Thyroid gland (tissue), 4 donors: Measurements from ENCODE around the gene DYNC1H1. TPM values are rescaled to one million over a fixed set of nuclear protein-coding genes. Genes with fewer than 3 reads are reported as not detected.

ENCODE experiments used
- DNase-seq, 2 donors: peaks; one replicate each; pipeline ENCODE4 v3.0.0-alpha.2; 2019
- H3K27ac ChIP-seq, 3 donors: fragments of 200-600 bp; sonication (generic); 1 replicate in 2 of 3; 2 replicates in 1 of 3; pipeline ENCODE4 v1.5.1; 2016 to 2019; ENCODE audit warnings: mild to moderate bottlenecking in 1 of 3, moderate library complexity in 1 of 3
- H3K27me3 ChIP-seq: fragments of 200-600 bp; sonication (generic); one replicate; pipeline ENCODE4 v1.5.1; 2019
- H3K36me3 ChIP-seq, 2 donors: fragments of 200-600 bp; sonication (generic); one replicate each; pipeline ENCODE4 v1.5.1; 2016 to 2019
- H3K4me1 ChIP-seq, 2 donors: fragments of 200-600 bp; sonication (generic); one replicate each; pipeline ENCODE4 v1.5.1; 2017 to 2019
- H3K4me3 ChIP-seq, 3 donors: fragments of 200-600 bp; sonication (generic); replicated peaks in 1 of 3; 1 replicate in 2 of 3; 2 replicates in 1 of 3; pipeline ENCODE4 v1.5.1; 2016; ENCODE audit warnings: mild to moderate bottlenecking in 1 of 3
- H3K9me3 ChIP-seq: fragments of 200-600 bp; sonication (generic); one replicate; pipeline ENCODE4 v1.5.1; 2017
- POLR2A ChIP-seq, 2 donors: fragments of 450-650 bp; IDR thresholded peaks; one replicate each; pipeline ENCODE4 v1.6.1; 2017; ENCODE audit warnings: antibody characterized with exemption in 2 of 2, mild to moderate bottlenecking in 2 of 2, moderate library complexity in 1 of 2
- WGBS, 2 donors: methylation state at CpG; one replicate each; pipeline ENCODE4 v1.1.5; 2017; 5-methylcytosine and 5-hydroxymethylcytosine counted together
- intact Hi-C: fragments of 100-400 bp; cut with DNase I; formaldehyde crosslinking; loops from one replicate; pipeline ENCODE4 v1.15.1; 2023
- total RNA-seq, 4 donors: library from RNA; depleted of rRNA; stranded (reverse); fragments of >200 nt; gene quantifications; one replicate each; pipeline ENCODE4 v1.2.3, GENCODE V29; 2016
- TF ChIP-seq, protein P1 (sequence below), 6 experiments: fragments of 200-600 bp in 3 of 6; fragments of 450-650 bp in 3 of 6; sonication (generic) in 3 of 6; IDR thresholded peaks; one replicate each; pipeline ENCODE4 v1.5.1; 2016 to 2019; ENCODE audit warnings: antibody characterized with exemption in 6 of 6, mild to moderate bottlenecking in 2 of 6, inconsistent platforms in 1 of 6, moderate library complexity in 1 of 6

Gene DYNC1H1
- total RNA-seq, 4 donors from 2014 or later: 464 to 818 (median 553) TPM

DNA sequence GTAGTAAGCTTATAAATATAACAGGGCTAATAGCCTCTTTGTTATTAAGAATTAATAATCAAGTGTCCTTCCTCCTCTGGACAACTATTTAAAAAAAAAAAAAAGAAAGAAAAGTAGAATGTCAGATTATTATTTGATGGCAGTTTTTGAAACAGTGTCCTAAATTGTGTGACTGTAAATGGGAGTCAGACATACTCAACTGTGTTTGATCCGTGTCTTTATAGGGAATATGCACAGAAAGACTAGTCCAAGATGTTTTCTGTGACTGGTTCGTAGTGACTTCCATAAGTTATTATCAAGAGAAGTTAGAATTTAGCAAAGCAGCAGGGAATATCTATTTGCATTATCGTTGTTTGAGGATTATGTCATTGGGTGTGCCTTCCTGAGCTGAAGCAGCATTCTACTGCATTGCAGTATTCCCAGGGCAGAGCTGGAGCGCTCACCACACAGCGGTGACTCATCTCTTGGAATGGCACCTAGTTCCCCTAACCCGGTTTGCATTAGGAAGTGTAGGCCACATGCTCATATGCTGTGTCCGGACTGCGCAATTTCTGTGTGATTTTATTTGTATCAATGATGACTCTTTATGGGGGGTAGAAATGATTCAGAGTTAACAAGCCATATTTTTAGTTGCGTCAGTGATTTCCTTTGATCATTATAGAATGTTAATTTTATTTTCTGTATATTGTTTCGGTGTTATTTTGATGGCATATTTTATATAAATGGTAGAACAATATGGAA, 7.9 kb downstream of the DYNC1H1 start:
- Histone ChIP-seq H3K27ac (peak overlapping the region; percentile 28 to 54 (median 31)), H3K4me3 (no peak overlapping the region)
- 65 to 69% methylated on average over 10 of the region's 10 CpGs for WGBS, 2 donors

DNA sequence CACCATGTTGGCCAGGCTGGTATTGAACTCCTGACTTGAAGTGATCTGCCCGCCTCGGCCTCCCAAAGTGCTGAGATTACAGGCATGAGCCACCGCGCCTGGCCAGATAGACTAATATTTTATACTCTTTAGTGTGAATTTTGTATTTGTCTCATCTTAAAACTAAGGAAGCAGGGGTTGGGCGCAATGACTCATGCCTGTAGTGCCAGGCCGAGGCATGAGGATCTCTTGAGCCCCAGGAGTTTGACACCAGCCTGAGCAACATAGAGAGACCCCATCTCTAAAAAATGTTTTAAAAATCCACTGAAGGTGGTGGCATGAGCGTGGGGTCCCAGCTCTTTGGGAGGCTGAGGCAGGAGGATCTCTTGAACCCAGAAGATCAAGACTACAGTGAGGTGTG, 9.0 kb downstream of the DYNC1H1 start:
- Histone ChIP-seq H3K27me3 (no peaks in the 10 kb centered on the region), H3K4me3 (no peak overlapping the region), H3K4me1 (peaks cover 7 to 36% of the 10 kb centered on the region in 2 donors), H3K36me3 (peaks cover 0 to 6% of the 10 kb centered on the region in 2 donors), H3K27ac (peak overlapping the region in 1 of 3 donors; percentile 54), H3K9me3 (no peaks in the 10 kb centered on the region)
- intact Hi-C loops: no loop called here
- 91% methylated on average over 7 of the region's 7 CpGs for WGBS, 2 donors
- no peak for DNase-seq
- TF ChIP-seq, protein P1, sequence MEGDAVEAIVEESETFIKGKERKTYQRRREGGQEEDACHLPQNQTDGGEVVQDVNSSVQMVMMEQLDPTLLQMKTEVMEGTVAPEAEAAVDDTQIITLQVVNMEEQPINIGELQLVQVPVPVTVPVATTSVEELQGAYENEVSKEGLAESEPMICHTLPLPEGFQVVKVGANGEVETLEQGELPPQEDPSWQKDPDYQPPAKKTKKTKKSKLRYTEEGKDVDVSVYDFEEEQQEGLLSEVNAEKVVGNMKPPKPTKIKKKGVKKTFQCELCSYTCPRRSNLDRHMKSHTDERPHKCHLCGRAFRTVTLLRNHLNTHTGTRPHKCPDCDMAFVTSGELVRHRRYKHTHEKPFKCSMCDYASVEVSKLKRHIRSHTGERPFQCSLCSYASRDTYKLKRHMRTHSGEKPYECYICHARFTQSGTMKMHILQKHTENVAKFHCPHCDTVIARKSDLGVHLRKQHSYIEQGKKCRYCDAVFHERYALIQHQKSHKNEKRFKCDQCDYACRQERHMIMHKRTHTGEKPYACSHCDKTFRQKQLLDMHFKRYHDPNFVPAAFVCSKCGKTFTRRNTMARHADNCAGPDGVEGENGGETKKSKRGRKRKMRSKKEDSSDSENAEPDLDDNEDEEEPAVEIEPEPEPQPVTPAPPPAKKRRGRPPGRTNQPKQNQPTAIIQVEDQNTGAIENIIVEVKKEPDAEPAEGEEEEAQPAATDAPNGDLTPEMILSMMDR (IDR thresholded peaks at IDR 0.05): no peak
- no peak for TF ChIP-seq POLR2A (IDR thresholded peaks at IDR 0.05)

More for the DNA sequence above, 7.9 kb downstream of the DYNC1H1 start:
- TF ChIP-seq, protein P1 (IDR thresholded peaks at IDR 0.05): no peak
- TF ChIP-seq POLR2A (IDR thresholded peaks at IDR 0.05): peak in 1 of 2 donors; percentile 27
- intact Hi-C loops: no loop called here
- H3K4me1 ChIP-seq: peaks cover 7 to 46% of the 10 kb centered on the region in 2 donors
- H3K27me3 ChIP-seq: no peaks in the 10 kb centered on the region
- peak; percentile 46 to 49 for DNase-seq
- peaks cover 0 to 6% of the 10 kb centered on the region in 2 donors for H3K36me3 ChIP-seq
- H3K9me3 ChIP-seq: no peaks in the 10 kb centered on the region

DNA sequence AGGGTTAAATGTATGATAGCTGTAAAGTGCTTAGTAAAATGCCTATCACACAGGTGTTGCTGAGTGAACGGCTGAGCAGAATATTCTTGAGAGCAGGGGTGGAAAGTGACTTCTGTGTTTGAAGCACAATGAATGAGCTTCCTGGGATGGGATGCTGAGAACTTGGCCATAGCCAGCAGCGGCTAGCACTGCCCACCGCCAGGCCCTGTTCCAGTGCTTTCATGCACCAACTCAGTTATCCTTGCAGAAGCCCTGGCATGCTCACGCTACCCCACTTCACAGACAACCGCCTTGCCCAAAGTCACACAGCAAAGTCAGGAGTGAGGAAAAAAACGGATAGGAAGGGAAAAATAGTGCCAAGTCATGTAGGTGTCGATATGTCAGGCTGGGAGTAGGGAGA, 10.9 kb downstream of the DYNC1H1 start:
- Histone ChIP-seq H3K9me3 (no peaks in the 10 kb centered on the region), H3K4me3 (no peak overlapping the region), H3K4me1 (peaks cover 7 to 33% of the 10 kb centered on the region in 2 donors), H3K27ac (no peak overlapping the region), H3K27me3 (no peaks in the 10 kb centered on the region), H3K36me3 (peaks cover 9 to 11% of the 10 kb centered on the region in 2 donors)
- TF ChIP-seq, protein P1 (IDR thresholded peaks at IDR 0.05): no peak
- TF ChIP-seq POLR2A (IDR thresholded peaks at IDR 0.05): no peak
- DNase-seq: peak; percentile 33 to 60
- intact Hi-C loops: no loop called here
- WGBS, 2 donors: 66 to 76% methylated on average over 7 of the region's 7 CpGs

DNA sequence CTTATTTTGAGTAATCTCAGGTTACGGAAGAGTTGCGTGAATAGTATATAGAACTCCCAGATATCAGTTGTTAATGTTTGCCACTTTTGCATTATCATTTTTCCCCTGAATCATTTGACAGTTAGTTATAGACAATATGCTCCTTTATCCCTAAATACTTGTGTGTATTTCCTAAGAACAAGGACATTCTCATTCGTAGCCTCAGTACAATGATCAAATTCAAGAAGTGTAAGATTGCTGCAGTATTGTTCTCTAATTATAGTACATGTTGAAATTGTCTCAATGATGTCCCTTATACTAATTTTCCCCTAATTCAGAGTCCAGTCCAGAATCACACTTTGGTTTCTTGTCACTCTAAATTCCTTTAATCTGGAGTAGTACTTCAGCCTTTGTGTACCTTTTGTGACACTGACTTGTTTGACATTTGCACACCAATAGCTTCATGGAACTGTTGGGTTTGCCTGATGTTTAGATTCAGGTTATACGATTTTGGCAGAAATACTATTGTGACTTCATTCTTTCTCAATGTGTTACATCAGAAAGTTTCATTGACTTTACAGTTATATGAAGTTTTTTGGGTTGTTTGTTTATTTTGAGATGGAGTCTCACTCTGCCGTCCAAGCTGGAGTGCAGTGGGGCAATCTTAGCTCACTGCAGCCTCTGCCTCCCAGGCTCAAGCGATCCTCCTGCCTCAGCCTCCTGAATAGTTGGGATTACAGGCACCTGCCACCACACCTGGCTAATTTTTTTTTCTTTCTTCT, 13.1 kb downstream of the DYNC1H1 start:
- H3K27ac ChIP-seq: no peak overlapping the region
- 85 to 86% methylated on average over 6 of the region's 6 CpGs for WGBS, 2 donors
- H3K4me1 ChIP-seq: peaks cover 0 to 23% of the 10 kb centered on the region in 2 donors
- no peaks in the 10 kb centered on the region for H3K9me3 ChIP-seq
- intact Hi-C loops: no loop called here
- TF ChIP-seq, protein P1 (IDR thresholded peaks at IDR 0.05): no peak
- no peak for TF ChIP-seq POLR2A (IDR thresholded peaks at IDR 0.05)
- no peaks in the 10 kb centered on the region for H3K27me3 ChIP-seq
- DNase-seq: no peak
- peaks cover 23 to 25% of the 10 kb centered on the region in 2 donors for H3K36me3 ChIP-seq
- H3K4me3 ChIP-seq: no peak overlapping the region

DNA sequence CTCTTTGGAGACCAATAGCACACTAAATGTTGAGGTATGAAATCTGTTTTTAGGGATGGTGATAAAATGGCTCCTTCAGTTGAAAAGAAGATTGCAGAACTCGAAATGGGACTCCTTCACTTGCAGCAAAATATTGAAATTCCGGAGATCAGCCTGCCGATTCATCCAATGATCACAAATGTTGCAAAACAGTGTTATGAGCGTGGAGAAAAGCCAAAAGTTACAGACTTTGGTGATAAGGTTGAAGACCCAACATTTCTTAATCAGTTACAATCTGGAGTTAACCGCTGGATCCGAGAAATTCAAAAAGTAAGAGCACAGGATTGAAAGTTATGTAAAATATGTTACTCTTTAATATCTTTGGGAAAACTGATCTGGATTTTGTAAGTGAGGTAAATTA, 15.3 kb downstream of the DYNC1H1 start:
- H3K4me1 ChIP-seq: peaks cover 0 to 10% of the 10 kb centered on the region in 2 donors
- DNase-seq: no peak
- intact Hi-C loops: no loop called here
- TF ChIP-seq, protein P1 (IDR thresholded peaks at IDR 0.05): no peak
- no peak for TF ChIP-seq POLR2A (IDR thresholded peaks at IDR 0.05)
- H3K27ac ChIP-seq: peak overlapping the region in 2 of 3 donors; percentile 29 to 35
- no peaks in the 10 kb centered on the region for H3K27me3 ChIP-seq
- H3K4me3 ChIP-seq: no peak overlapping the region
- H3K9me3 ChIP-seq: no peaks in the 10 kb centered on the region
- peaks cover 38 to 40% of the 10 kb centered on the region in 2 donors for H3K36me3 ChIP-seq
- 95 to 97% methylated on average over 6 of the region's 6 CpGs for WGBS, 2 donors
